PFSK-1 (cell line): ENCODE measurements around the gene ZNF207.

ENCODE experiments used
- FOXP2 ChIP-seq: optimal IDR thresholded peaks from 2 replicates; pipeline ENCODE3; 2011; ENCODE audit warnings: borderline replicate concordance, control low read depth, inconsistent platforms; ENCODE audit not compliant: insufficient read depth; ENCODE audit errors: extremely low read length, extremely low read depth
- POLR2AphosphoS5 ChIP-seq: IDR thresholded peaks from 2 replicates; pipeline ENCODE4 v1.6.1; 2012; ENCODE audit warnings: low read depth, mild to moderate bottlenecking, control low read depth, low read length, moderate library complexity
- SIN3A ChIP-seq: IDR thresholded peaks from 2 replicates; pipeline ENCODE4 v1.6.1; 2012; ENCODE audit warnings: mild to moderate bottlenecking, low read length, moderate library complexity, borderline replicate concordance; ENCODE audit not compliant: insufficient read depth
- TAF1 ChIP-seq: IDR thresholded peaks from 2 replicates; pipeline ENCODE4 v1.6.1; 2012; ENCODE audit warnings: low read length, control low read depth, borderline replicate concordance; ENCODE audit not compliant: insufficient read depth
- TF ChIP-seq, protein P1 (sequence below), 2 experiments: IDR thresholded peaks; 2 replicates each; pipeline versions ENCODE4 v1.6.1 to v1.8.0; 2011 to 2012; ENCODE audit warnings: low read depth in 2 of 2, low read length in 2 of 2, control low read depth in 1 of 2, inconsistent platforms in 1 of 2, mild to moderate bottlenecking in 1 of 2, moderate library complexity in 1 of 2; ENCODE audit not compliant: insufficient read depth in 1 of 2

DNA sequence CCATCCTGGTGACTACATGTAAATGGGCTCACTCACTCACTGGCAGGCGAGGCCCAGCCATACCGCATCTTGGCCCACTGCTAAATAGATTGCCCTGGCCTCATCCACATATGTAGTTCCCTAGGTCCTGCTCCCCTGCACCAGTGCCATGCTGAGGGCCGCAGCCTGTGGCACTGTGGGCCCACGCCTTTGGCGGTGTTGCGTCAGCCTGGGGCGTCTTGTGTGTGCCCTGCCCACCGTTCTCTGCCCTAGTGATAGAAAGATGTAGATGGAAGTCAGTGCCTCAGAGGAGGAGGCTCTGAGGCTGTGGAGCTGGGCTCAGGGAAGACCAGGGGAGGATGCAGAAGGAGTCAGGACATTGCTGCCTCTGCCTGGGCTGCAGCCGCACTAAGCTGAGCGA lies 26.9 kb upstream of the ZNF207 start:
- TF ChIP-seq TAF1 (no peak), SIN3A (no peak), FOXP2 (no peak), POLR2AphosphoS5 (no peak)
- TF ChIP-seq, protein P1, sequence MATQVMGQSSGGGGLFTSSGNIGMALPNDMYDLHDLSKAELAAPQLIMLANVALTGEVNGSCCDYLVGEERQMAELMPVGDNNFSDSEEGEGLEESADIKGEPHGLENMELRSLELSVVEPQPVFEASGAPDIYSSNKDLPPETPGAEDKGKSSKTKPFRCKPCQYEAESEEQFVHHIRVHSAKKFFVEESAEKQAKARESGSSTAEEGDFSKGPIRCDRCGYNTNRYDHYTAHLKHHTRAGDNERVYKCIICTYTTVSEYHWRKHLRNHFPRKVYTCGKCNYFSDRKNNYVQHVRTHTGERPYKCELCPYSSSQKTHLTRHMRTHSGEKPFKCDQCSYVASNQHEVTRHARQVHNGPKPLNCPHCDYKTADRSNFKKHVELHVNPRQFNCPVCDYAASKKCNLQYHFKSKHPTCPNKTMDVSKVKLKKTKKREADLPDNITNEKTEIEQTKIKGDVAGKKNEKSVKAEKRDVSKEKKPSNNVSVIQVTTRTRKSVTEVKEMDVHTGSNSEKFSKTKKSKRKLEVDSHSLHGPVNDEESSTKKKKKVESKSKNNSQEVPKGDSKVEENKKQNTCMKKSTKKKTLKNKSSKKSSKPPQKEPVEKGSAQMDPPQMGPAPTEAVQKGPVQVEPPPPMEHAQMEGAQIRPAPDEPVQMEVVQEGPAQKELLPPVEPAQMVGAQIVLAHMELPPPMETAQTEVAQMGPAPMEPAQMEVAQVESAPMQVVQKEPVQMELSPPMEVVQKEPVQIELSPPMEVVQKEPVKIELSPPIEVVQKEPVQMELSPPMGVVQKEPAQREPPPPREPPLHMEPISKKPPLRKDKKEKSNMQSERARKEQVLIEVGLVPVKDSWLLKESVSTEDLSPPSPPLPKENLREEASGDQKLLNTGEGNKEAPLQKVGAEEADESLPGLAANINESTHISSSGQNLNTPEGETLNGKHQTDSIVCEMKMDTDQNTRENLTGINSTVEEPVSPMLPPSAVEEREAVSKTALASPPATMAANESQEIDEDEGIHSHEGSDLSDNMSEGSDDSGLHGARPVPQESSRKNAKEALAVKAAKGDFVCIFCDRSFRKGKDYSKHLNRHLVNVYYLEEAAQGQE (IDR thresholded peaks at IDR 0.05; ENCODE audit: insufficient read depth in 1 of 2, low read depth in 2 of 2, low read length in 2 of 2), result no peak
